Stimulated activated CD4-positive, alpha-beta T cell treated with anti-CD3 and anti-CD28 coated beads, TNF-alpha, amount 100 ng/mL, for 24 hours (primary cell): ENCODE measurements around the gene GSE1.

Experiments
- DNase-seq, 3 experiments: peaks; one replicate each; pipeline ENCODE4 v3.0.0-alpha.2; 2020; ENCODE audit warnings: low read depth in 3 of 3

GSE1 gene

DNA sequence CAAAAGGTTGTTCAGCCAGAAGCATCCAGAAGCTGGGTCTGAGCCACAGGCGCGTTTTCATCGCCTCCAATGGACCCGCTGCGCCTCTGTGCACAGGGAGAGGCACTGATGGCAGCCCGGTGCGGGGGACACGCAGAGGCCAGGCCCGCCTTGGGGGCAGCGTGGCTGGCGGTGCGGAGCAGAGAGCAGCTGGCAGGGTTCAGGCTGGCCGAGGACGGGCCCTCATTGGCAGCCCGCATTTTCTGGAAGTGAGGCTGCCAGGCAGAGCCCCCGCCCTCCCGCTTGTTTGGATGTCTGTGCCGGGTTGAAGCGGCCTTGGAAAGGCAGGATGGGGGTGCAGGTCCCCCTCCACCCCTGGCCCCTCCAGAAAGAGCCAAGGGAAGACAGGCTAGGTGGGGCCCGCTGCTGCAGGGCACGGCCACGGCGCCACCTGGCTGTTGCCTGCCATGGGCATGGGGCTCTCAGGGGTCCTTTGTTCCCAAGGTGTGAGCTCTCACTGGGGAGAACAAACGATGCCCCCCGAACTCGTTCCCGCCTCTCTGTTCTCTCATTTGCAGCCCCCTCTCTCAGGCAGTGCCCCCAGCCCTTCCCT, 18.8 kb downstream of the GSE1 start:
- no peak for DNase-seq

DNA sequence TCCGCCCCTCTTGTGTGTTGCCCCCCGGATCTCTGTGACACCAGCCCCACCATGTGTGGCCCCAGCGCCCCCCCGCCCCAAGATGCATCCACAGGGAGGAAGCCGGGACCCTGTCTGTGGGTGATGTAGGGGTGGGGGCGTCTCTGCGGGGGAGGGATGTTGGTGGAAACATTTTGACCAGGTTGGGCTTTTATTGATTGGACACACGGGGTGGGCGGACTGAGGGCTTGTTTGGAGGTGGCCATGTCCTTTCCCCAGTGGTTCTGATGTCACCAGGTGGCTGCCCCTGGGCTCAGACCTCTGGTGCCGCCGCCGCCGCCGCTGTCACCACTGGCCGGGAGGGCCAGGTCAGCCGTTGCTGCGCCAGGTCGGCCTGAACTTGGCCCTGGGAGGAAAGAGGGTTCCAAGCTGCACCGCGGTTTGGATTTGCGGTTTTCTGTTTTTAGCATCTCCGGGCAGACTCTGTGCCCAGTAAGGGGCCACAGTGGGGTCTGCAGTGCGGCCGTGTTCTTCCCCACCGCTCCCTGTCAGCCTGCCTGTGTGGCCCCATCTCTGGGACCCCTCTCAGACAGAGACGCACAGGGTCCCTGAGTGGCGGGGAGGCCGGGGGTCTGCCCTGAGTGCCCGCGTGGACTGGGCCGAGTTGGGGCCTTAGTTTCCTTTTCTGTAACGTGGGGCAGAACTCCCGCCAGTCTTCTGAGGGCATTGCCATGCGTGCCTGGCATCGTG, 19.8 kb downstream of the GSE1 start:
- no peak for DNase-seq

DNA sequence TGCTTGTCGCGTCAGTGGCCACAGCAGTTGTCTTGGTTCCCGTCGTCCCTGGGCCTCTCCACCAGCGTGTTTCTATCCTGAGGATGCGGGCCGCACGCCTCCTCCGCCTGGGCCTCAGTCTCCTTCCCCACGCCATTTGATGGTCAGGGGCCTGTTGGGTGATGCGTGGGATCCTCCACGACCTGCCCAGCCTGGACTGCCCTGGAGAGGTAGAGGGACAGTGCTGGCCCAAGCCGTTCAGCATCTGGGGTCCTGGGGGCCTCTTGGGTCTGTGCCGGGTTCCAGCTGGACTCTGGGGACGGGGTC, 20.3 kb downstream of the GSE1 start:
- no peak for DNase-seq

DNA sequence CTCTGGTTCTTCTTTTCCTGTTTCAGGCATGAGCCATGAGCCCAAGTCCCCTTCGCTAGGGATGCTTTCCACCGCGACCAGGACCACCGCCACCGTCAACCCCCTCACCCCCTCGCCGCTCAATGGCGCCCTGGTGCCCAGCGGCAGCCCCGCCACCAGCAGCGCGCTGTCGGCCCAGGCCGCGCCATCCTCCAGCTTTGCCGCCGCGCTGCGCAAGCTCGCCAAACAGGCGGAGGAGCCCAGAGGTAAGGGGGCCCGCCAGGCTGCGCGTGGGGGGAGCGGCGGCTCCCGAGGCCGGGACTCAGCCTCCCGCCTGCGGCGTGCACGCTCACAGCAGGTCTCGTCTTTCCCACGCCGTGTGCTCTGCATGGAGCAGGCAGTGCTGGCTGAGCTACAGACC, 20.8 kb downstream of the GSE1 start:
- no peak for DNase-seq

GRCh38 chr16:85634747-85635544, 21.8 kb downstream of the GSE1 start:
- no peak for DNase-seq

DNA sequence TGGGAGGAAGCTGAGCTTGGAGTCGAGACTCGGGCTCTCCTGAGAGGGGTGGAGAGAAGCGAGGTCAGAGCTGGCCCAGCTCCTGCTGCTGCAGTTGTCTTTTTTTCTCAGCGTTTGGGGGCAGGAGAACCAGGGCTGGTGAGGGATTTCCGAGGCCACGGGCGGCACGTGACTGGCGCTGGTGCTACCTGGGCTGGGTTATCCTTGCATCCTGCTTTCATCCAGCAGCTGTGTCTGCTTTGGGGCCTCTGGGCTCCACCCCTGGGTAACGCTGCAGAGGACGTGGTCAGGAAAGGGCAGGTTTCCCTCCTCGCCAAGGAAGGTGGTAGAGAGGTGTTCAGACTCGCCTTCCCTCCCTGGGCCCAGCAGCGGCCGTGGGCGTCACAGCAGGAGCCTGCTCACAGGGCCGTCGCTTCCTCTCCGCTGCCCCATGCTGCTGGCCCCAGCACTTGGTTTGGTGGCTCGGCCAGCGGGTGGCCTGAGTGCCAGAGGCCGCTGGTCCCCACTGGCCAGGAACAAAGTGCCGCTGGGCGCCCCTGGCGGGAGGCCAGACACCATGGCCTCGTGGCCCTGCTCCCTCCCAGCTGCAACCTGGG, 22.5 kb downstream of the GSE1 start:
- no peak for DNase-seq

GRCh38 chr16:85636234-85636812, 23.2 kb downstream of the GSE1 start:
- DNase-seq: no peak

GRCh38 chr16:85637061-85637807, 24.1 kb downstream of the GSE1 start:
- DNase-seq: no peak

DNA sequence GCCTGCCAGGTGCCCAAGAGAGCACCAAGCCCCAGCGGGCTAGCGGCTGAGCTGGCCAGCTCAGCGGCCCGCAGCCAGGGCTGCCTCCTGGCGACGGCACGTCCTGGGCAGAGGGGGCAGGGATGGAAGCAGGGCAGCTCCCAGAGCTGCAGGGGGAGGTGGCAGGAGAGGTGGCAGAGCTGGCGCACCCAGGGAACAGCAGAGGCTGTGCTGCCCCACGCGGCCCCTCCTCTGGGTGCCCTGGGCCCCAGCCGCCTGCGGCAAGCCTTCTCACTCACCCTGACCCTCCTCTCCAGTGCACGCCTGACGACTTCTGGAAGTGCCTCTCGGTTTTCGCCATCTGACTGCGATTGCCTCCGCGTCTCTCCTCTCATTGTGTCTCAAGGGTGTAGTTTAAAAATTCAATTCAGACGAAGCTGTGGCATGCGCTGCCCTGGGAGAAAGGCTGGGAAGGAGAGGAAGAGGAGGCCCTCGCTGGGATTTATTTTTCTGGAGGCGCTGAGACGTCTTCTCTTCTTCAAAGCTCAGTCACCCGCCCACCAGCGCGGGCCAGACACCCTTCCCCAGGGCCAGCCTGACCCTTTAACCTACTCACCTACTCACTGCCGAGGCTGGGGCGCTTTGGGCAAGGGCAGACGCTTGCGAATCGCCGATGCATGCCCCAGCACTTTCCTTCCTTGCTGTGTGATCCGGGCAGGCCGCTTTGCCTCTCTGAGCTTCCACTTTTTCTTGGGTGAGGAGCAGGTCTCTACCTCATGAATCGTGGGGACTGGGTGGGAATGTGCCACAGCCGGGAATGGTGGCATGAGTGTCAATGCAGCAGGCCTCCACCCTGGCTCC, 24.9 kb downstream of the GSE1 start:
- no peak for DNase-seq

- DNase-seq: no peak
Measured at GRCh38 chr16:85638695-85639409, 25.7 kb downstream of the GSE1 start.

GRCh38 chr16:85639529-85640253, 26.6 kb downstream of the GSE1 start:
- no peak for DNase-seq

DNA sequence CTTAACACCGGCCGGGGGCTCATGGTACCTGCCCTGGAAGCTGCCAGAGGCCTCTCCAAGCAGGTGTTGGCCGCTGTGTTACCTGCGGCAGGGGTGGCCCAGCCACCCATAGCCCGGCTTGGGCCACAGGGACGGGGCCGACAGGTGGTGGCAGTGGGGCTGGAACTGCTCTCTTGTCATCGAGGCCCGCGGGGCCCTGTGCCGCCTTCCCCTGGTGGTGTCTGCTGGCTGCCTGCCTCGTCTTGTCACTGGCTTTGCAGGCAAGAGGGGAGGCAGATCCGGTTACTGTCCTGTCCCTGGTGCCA, 27.1 kb downstream of the GSE1 start:
- DNase-seq: no peak

DNA sequence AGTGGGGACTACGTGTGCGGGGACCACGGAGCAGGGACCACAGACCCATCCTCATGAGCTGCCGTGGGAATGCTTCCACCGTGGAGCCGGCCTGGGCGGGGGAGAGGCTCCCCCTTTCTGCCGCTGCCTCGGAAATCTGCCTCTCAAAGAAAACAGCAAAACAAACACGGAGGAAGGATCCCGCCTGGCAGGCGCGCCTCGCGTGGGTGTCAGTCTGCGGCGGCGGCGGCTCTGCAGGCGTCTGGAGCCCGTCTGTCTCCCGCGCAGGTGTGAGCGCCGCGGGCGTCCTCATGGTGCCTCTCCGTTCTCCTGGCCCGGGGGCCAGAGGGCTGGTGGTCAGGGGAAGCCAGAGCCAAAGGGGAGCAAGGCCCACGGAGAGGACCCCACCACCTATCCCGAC, 27.5 kb downstream of the GSE1 start:
- DNase-seq: no peak

DNA sequence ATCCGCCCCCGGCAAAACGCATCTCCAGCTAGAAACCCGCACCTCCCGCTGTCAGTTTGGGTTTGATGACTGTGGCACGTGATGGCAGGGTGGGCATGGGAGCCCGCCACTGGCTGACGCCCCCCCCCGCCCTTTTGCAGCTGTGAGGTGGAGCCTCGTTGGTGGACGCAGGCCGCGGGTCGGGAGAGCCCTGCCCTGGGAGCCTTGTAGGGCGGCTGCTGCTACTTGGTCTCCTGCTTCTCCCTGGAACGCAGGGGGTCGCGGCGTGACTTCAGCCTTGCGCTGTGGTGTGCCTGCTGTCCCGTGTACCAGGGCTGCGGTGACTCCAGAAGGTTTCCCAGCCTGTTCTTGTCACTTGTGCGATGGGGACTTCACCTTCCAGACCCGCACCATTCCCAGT, 28.2 kb downstream of the GSE1 start:
- no peak for DNase-seq

GRCh38 chr16:85641776-85642176, 28.7 kb downstream of the GSE1 start:
- DNase-seq: no peak

DNA sequence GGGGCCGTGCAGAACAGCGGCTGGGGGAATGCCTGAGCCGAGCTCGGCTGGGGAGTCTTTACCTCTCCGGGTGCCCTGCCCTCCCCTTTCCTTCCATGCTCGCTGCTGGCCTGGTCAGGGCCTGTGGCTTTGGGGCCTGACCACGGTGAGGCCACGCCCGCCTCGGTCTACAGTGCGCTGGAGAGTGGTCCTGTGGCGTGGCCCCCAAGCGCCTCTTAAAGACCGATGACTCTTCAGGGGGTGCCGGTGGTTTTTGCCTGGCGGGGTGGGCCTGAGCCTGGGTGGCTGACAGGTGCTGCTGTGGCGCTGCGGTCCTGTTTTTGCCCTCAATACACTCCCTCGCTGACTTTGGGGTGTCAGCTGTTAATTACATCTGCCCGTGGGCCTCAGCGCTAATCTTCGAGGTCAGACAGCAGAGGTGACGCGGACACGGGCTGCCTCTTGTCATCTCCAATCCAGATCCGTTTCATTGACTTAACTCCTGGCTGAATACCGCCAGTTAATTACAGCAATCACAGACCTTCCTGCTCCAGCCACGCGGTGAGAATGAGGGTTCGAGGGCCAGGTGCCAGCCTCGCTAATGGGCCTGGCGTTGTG, 29.7 kb downstream of the GSE1 start:
- DNase-seq: no peak

GRCh38 chr16:85643631-85644030, 30.5 kb downstream of the GSE1 start:
- DNase-seq: no peak

GRCh38 chr16:85644093-85644712, 31.1 kb downstream of the GSE1 start:
- DNase-seq: no peak
